Erythroblast (primary cell): ENCODE data around the gene LAMC2.
"Not testable (repeated sequence)": the region's sequence is repeated elsewhere in the genome, so short reads cannot be mapped to it uniquely, and the experiment has no call there.

Experiments
- DNase-seq, 2 experiments: peaks; one replicate each; lab custom pipeline; 2025; lab: John Stamatoyannopoulos, UW
- GATA1 ChIP-seq: IDR thresholded peaks from 2 replicates; pipeline ENCODE4 v1.6.1; 2011; ENCODE audit warnings: low read depth, mild to moderate bottlenecking, control low read depth, low read length, moderate library complexity
- POLR2A ChIP-seq: IDR thresholded peaks from 2 replicates; pipeline ENCODE4 v1.6.1; 2011; ENCODE audit warnings: mild to moderate bottlenecking, low read length

The LAMC2 gene

DNA sequence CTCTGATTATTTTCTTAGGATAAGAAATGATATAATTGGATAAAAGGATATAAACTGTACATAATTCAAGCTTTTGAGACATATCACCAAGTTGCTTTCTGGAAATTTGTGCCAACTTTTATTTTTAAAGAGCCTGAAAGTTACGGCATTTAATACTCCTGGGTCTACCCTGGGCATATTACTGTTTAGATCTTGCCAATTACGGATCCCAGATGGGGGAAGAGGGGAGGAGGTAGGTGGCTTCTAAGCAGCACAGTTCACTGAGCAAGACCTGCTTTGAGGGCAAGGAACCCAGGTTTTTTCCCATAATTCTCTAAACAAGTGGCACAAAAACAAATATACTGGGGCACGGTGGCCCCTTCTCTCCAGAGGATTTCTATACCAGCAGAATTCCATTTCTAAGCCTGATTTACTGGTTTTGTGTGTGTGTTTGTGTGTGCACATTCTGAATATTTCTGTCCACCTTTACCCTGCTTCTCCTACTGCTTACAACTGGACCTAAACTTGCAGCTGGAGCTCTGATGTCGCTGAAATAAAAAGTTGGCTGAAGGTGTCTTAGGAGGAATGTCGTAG, 76.7 kb downstream of the LAMC2 start:
- no peak for TF ChIP-seq POLR2A
- TF ChIP-seq GATA1, result no peak
- no peak for DNase-seq

DNA sequence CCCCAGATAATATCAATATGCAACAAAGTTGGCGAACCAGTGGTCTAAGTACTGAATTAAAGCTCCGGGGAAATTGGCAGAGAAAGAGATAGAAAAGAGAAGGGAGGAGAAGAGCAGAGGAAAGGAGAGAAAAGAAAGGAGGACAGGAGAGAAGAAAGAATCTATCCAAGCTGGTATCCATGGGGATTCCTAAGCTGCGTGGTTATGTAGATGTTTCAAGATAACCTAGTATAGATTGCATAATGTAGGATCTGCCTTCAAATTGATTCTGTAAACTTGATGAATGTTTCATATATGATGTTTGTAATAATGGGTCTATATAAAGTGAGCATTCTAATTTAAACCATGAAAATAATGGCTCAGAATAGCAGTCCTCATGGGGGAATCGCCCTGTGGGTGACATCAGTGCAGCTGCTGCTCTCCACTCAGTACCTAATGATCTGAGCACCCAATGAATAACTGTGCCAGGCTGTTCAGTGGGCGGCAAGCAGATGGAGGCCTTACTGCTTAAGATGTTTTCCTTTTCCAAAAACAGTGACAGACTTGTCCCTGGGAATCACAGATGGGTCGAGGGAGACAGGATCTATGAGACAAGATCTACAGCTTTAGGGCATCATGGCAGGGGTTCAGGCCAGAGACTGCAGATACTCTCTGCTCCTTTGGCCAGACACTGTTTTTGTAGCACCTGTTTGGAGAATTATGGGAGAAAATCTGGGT, 78.0 kb downstream of the LAMC2 start:
- no peak for DNase-seq
- TF ChIP-seq POLR2A (no peak), GATA1 (no peak)

DNA sequence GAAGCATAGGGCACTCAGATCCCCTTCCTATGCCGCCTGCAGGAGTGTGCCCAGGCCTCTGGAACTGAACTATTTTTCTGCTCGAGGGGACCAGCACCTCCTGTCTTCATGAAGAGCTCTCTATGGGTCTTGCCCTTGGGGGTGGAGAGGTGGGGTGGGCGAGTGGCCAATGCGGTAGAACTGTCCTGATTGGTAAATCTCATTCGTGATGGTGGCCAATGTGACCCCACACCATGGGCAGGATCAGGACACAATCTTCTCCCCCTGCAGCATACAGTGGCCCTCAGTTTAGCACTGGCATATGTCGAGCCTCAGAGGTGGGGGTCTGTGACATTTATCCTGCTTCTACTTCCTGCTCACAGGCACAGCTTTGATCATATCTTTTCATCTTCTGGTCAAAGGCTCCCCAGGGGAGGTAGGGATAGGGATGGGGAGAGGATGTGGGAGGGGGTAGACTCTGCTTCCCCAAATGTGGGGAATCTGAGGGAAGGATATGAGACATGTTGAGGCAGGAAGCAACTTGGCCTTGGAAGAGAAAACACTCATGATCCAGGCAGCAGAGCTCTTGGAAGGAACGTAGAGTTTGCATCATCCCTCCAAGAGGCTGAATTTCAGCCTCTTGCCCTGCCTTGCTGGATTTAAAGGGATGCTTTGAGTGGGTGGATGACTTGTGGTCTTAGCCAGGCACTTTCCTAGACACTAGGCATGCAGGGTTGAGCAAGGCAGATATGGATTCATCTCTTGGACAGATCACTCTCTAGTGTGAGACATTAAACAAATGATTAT, 81.8 kb downstream of the LAMC2 start:
- DNase-seq, result no peak
- TF ChIP-seq GATA1 (no peak), POLR2A (no peak)

DNA sequence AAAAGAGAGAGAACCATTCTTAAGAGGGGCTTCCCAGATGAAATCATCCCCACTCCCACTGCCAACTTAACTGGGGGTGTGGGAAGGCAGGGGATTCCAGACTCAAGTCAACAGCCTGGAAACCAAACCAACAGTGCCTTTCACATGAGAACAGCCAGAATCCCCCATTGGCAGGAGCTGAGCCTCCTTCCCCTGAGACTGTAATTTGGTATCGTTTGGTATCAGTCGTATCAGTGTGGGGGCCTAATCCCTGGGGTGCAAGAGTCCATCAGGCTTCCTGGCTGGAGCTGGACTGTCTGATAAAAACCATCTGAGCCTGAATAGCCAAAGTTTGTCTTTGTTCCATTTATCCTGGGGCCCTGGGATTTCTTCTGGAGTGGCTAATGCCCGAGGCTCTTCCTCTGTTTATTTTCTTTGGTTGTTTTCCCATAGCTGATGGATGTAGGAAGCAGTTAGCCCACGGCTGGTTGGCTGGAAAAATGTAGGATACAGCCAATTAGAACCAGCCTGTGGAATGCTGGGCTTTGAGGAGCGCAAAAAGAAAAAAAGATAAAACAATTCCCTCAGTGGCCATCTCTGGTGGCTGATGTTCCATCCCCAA, 84.6 kb downstream of the LAMC2 start:
- DNase-seq, result no peak
- no peak for TF ChIP-seq POLR2A
- TF ChIP-seq GATA1, result no peak

DNA sequence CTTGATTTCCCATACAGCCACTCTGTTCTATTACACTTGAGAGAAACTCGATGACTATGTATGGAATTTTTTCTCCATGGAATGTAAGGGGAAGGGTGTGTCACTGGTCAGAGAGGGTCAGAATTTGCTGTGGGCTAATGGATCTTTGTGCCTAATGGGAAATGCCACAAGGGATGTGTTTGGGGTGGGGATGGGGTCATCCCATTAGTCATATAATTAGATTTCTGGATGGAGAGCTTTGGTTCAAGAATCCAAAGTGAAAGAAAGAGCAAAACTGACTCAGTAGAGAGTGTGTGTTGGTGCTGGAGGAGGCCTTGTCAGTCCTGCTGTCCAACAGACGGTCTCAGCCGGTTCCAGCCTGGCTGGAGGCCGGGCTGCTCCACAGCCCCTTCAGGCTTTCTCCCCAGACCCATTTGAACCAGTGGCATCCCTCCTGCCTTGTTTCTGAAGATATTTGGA, 86.4 kb downstream of the LAMC2 start:
- DNase-seq, result no peak

DNA sequence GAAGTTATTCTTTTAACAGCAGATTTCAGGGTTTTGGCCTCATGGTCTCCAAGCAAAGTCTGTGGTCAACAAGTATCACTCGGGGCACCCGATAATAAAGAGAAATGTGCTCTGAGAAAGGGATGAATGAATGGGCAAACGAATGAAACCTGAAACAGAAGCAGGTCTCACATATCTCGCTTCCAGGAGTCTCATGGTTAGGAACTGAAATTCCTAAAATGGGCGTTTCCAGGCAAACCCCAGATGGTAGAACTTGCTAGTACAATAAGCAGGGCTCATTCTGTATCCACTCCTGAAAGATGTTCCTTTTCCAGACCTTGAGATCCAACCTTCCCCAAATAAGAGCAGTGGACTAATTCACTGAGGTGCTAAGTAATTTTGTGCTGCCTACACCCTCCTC, 87.2 kb downstream of the LAMC2 start:
- DNase-seq, result no peak
- TF ChIP-seq GATA1, result no peak
- no peak for TF ChIP-seq POLR2A

More for the DNA sequence above, 86.4 kb downstream of the LAMC2 start:
- no peak for TF ChIP-seq POLR2A
- no peak for TF ChIP-seq GATA1

DNA sequence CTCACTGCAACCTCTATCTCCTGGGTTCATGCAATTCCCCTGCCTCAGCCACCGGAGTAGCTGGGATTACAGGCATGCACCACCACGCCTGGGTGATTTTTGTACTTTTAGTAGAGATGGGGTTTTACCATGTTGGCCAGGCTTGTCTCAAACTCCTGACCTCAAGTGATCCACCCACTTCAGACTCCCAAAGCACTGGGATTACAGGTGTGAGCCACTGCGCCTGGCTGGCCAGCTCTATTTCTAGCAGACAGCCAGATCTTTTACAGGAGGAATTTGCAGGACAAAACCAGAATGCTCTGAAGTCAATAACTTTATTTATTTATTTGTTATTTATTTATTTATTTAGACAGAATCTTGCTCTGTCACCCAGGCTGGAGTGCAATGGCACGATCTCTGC, 87.9 kb downstream of the LAMC2 start:
- not testable (repeated sequence) for DNase-seq

DNA sequence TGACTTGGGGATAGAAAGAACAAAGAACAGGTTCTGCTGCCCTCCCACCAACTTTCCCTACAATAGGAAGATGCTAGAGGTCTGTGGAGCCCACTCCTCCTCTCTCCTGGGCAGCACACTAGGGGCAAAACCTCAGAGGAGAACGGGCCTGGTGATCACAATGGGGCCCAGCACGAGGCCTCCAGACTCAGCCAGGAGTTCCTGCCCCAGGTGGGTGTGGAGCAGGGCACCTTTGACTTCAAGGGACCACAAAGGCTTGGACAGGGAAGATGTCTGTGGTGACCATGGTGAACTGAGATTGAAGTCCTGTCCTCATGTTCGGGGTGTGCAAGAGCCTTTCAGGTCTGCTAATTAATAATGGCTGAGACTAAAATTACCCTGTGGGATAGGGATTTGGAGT, 88.8 kb downstream of the LAMC2 start:
- TF ChIP-seq GATA1 (no peak), POLR2A (no peak)
- no peak for DNase-seq

DNA sequence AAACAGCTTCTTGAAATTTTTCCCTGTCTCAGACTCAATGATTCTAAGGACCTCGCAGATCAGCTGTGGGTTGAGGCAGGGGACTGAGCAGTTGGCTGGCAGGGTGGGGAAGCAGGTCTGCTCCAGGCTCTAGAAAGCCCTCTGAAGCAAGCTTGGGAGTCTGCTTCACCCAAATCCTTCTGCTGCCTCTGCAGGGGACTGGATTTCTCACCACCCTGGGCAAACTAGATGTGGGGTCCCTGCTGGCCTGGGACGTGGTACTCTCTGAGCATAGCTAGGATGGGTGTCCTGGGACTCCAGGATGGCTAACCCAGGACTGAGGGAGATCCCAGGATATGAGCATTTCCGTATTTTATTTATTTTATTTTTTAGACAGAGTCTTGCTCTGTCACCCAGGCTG, 89.3 kb downstream of the LAMC2 start:
- DNase-seq, result no peak
- TF ChIP-seq POLR2A (no peak), GATA1 (no peak)

DNA sequence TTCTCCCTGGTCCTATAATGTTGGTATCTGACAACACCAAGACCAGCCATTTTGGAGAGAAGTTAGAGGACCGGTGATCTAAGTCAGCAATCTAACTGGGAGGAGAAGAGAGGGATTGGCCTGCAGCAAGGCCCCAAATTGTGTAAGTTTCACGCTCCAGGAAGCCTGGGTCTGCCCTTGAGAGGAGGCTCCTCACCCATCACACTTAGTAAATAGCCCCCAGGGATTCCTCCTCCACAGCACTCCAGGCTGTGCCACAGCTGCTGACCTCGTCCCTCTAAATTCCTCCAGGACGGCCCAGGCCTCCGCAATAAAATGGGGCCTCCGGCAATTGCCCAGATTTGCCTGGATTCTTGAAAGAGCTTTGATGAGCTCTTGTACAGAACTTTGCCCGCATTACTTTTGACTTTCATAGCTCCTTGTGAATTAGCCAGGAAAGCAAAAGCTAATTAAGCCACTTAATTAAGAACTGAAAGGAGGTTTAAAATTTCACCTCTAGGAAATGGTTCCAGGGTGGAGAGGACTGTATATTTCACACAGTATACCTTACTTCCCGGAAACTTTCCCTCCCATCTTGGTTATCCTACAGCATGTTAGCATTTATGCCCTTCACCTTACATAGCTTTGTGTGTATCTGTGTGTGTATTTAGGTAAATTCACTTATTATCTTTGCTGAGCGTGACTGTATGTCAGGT, 90.5 kb downstream of the LAMC2 start:
- no peak for DNase-seq
- TF ChIP-seq GATA1, result no peak
- TF ChIP-seq POLR2A, result no peak

DNA sequence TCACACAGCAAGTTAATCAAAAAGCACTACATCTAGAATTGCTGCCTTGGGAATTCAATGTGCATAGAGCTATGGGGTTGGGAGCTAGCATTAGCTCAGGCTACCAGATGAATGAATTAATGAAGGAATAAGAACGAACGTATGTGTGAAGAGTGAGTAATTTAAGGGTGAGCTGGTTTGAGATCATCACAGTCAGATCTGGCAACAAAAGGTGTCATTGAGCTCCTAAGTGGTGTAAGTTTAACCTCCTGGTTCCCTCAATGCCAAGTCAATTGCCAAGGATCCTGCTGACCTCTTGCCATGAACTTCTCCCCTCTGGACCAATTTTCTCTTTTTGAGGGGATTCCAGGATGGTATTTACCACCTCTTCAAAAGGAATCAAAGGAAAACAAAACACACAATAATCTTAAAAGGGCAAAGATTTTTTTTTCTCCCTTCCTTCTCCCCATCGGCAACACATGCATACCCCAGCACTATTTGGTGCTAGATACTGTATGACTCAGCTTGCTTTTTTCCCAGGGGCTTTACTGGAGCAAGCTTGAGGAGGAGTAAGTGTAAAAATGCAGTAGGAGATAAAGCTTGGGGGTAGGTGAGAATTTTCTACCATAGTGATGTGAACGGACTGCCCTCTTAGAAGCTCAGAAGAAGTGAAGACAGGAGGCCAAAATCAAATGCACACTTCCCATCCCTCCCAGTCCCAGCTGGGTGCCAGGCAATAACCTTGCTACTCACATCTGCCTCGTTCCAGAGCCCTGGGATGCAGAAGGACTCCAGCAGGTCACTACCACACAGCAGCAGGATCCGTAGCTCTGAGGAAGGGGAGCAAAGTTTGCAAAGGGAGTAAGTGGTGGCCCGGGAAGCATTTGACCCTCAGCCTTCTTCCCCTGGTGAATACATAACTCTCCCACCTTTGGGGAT, 92.0 kb downstream of the LAMC2 start:
- TF ChIP-seq POLR2A, result no peak
- TF ChIP-seq GATA1, result no peak

More for the DNA sequence above, 92.0 kb downstream of the LAMC2 start:
- DNase-seq, result no peak
